PC-9 (cell line): ENCODE data around the gene SOX4. TPM values are rescaled to one million over a fixed set of nuclear protein-coding genes. Genes with fewer than 3 reads are reported as not detected.
A peak's percentile ranks its signal among the peaks of the same experiment; 100 is the strongest.

Source experiments
- BruUV-seq: library from RNA; stranded (reverse); fragments of 400-500 nt; replicated peaks from 2 replicates; lab custom pipeline; 2021; lab: Mats Ljungman, UMichigan
- CTCF ChIA-PET: fragments of 300-600 bp; sonication (Branson Sonifier 250); formaldehyde crosslinking; loops from one replicate; lab custom pipeline; 2022; ENCODE audit warnings: antibody characterized with exemption; lab: Charles Lee
- POLR2A ChIA-PET: fragments of 300-600 bp; sonication (Branson Sonifier 250); formaldehyde crosslinking; loops from one replicate; lab custom pipeline; 2022; ENCODE audit warnings: antibody characterized with exemption; ENCODE audit not compliant: unreplicated experiment; lab: Charles Lee
- DNase-seq, 2 experiments: peaks; one replicate each; pipeline versions ENCODE4 v3.0.0 to v3.0.0-alpha.2; 2015 to 2022; ENCODE audit warnings: mixed read lengths in 1 of 2
- H2AFZ ChIP-seq: fragments of 200-600 bp; sonication (generic); 2 replicates; pipeline ENCODE4 v1.8.1; 2017; ENCODE audit warnings: antibody characterized with exemption
- H3F3A ChIP-seq: fragments of 200-600 bp; sonication (generic); 2 replicates; pipeline ENCODE4 v1.8.1; 2017; ENCODE audit warnings: antibody characterized with exemption, mild to moderate bottlenecking, low read depth; ENCODE audit not compliant: insufficient read depth
- H3K27ac ChIP-seq: fragments of 200-600 bp; sonication (generic); 2 replicates; pipeline ENCODE4 v1.6.1; 2016; ENCODE audit warnings: mixed run types
- H3K27me3 ChIP-seq: fragments of 200-600 bp; sonication (generic); 2 replicates; pipeline ENCODE4 v1.6.1; 2016; ENCODE audit warnings: low read depth, mixed run types; ENCODE audit not compliant: insufficient read depth
- H3K36me3 ChIP-seq: fragments of 200-600 bp; sonication (generic); 2 replicates; pipeline ENCODE4 v1.6.1; 2016; ENCODE audit warnings: low read depth, mixed run types
- H3K4me1 ChIP-seq: fragments of 200-600 bp; sonication (generic); replicated peaks from 2 replicates; pipeline ENCODE4 v1.6.1; 2016; ENCODE audit warnings: mixed run types; ENCODE audit not compliant: insufficient read depth
- H3K4me2 ChIP-seq: fragments of 200-600 bp; sonication (generic); 2 replicates; pipeline ENCODE4 v1.6.1; 2017; ENCODE audit warnings: mixed run types
- H3K4me3 ChIP-seq: fragments of 200-600 bp; sonication (generic); 2 replicates; pipeline ENCODE4 v1.6.1; 2016; ENCODE audit warnings: mixed run types
- H3K79me2 ChIP-seq: fragments of 200-600 bp; sonication (generic); 2 replicates; pipeline ENCODE4 v1.6.1; 2017; ENCODE audit warnings: low read depth, mixed run types
- H3K9me2 ChIP-seq: fragments of 200-600 bp; sonication (generic); 2 replicates; pipeline ENCODE4 v1.8.1; 2017; ENCODE audit warnings: mild to moderate bottlenecking; ENCODE audit not compliant: insufficient read depth
- H3K9me3 ChIP-seq: fragments of 200-600 bp; sonication (generic); 2 replicates; pipeline ENCODE4 v1.8.1; 2016; ENCODE audit warnings: low read depth; ENCODE audit not compliant: insufficient read depth
- H4K20me1 ChIP-seq: fragments of 200-600 bp; sonication (generic); 2 replicates; pipeline ENCODE4 v1.8.1; 2017; ENCODE audit not compliant: insufficient read depth
- EZH2 ChIP-seq: fragments of 200-600 bp; sonication (generic); IDR thresholded peaks from 2 replicates; pipeline ENCODE4 v1.8.0; 2017; ENCODE audit warnings: antibody characterized with exemption, low read depth
- intact Hi-C: fragments of 100-400 bp; cut with micrococcal nuclease; formaldehyde crosslinking; loops from one replicate; pipeline ENCODE4 v1.10.0; 2022; ENCODE audit not compliant: unreplicated experiment
- total RNA-seq: library from RNA; stranded (reverse); gene quantifications from 2 replicates; pipeline ENCODE4 v1.2.3, GENCODE V29; 2021
- TF ChIP-seq, protein P1 (sequence below): fragments of 200-600 bp; sonication (generic); conservative IDR thresholded peaks from 2 replicates; pipeline ENCODE4 v1.6.1; 2017; ENCODE audit warnings: mixed run types, antibody characterized with exemption, mild to moderate bottlenecking, moderate library complexity

SOX4 gene
- total RNA-seq, 1 experiment from 2014 or later = 32.8 TPM

DNA sequence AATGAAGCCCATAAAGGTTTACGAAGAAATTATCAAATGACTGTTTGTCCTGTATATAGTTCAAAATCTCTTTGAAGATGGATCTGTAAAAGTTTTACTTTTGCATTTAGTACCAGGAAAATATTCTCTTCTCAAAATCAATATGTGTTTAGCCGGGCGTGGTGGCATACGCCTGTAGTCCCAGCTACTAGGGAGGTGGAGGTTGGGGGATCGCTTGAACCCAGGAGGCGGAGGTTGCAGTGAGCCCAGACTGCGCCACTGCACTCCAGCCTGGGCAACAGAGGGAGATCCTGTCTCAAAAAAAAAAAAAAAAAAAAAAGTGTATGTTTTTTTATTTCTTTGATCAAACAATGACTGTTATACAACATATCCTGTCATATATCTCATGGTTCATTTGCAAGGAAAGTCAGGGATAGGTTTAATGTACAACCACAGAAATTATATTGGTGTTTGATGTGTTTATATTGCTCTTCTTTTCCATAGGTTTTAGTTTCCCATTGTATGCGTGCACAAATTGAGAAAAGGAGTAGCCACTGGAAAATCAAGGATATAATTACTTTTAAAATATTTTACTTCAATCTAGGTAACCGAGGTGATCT is 40.1 kb downstream of the SOX4 start:
- POLR2A ChIA-PET = no interaction called here
- Histone ChIP-seq H4K20me1 (no peaks in the 10 kb centered on the region), H3K27ac (no peak overlapping the region), H3K4me1 (peaks cover 13% of the 10 kb centered on the region; the same call in 1 of the 2 replicates), H3K4me2 (no peak overlapping the region), H3K27me3 (no peaks in the 10 kb centered on the region), H3K9me3 (no peaks in the 10 kb centered on the region), H3F3A (peaks cover 14% of the 10 kb centered on the region; the same call in 1 of the 2 replicates), H3K4me3 (no peak overlapping the region), H3K9me2 (no peaks in the 10 kb centered on the region), H3K79me2 (no peaks in the 10 kb centered on the region), H2AFZ (no peak overlapping the region), H3K36me3 (no peaks in the 10 kb centered on the region)
- no peak for DNase-seq
- intact Hi-C loops = no loop called here
- TF ChIP-seq, protein P1, sequence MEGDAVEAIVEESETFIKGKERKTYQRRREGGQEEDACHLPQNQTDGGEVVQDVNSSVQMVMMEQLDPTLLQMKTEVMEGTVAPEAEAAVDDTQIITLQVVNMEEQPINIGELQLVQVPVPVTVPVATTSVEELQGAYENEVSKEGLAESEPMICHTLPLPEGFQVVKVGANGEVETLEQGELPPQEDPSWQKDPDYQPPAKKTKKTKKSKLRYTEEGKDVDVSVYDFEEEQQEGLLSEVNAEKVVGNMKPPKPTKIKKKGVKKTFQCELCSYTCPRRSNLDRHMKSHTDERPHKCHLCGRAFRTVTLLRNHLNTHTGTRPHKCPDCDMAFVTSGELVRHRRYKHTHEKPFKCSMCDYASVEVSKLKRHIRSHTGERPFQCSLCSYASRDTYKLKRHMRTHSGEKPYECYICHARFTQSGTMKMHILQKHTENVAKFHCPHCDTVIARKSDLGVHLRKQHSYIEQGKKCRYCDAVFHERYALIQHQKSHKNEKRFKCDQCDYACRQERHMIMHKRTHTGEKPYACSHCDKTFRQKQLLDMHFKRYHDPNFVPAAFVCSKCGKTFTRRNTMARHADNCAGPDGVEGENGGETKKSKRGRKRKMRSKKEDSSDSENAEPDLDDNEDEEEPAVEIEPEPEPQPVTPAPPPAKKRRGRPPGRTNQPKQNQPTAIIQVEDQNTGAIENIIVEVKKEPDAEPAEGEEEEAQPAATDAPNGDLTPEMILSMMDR = no peak
- TF ChIP-seq EZH2 = no peak
- CTCF ChIA-PET = no interaction called here
- no TSS peak for BruUV-seq

DNA sequence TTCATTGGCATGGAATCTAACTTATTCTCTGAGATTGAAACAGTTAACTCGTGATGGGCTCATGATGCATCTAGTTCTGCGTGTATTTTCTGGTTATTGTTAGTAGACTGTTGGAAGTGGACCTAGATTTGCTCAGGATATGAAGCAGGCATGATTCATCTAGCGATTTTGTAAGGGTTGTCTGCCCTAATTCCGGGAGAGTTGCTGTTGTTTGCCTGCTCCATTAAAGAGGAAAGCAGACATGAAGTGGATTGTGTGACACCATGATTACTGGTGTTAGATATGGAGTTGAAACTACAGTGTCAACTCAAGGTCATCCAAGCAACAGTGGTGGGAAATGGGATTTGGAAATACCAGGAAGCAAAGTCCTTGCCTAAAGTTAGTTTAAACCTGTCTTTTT is 41.0 kb downstream of the SOX4 start:
- Histone ChIP-seq H2AFZ (no peak overlapping the region), H3K9me2 (no peaks in the 10 kb centered on the region), H3K9me3 (no peaks in the 10 kb centered on the region; the same call in 1 of the 2 replicates), H3K4me1 (peaks cover 13% of the 10 kb centered on the region; the same call in 1 of the 2 replicates), H3K79me2 (no peaks in the 10 kb centered on the region), H3K4me3 (no peak overlapping the region), H4K20me1 (no peaks in the 10 kb centered on the region), H3K36me3 (no peaks in the 10 kb centered on the region), H3K27me3 (no peaks in the 10 kb centered on the region), H3K27ac (peak overlapping the region; percentile 24), H3K4me2 (no peak overlapping the region), H3F3A (peaks cover 20% of the 10 kb centered on the region; the same call in 1 of the 2 replicates)
- ChIA-PET CTCF (interaction anchor here (0.6 kb wide), 1 partner anchor 29 kb away, joined by 12 read pairs; no protein-coding TSS in a partner anchor), POLR2A (no interaction called here)
- intact Hi-C loops = no loop called here
- BruUV-seq = no TSS peak
- no peak for TF ChIP-seq EZH2
- TF ChIP-seq, protein P1 = no peak
- peak in 1 of 2 experiments; percentile 62 for DNase-seq

GRCh38 chr6:21636876-21637275 is 43.3 kb downstream of the SOX4 start:
- H3F3A ChIP-seq = peaks cover 20% of the 10 kb centered on the region; the same call in 1 of the 2 replicates
- no peaks in the 10 kb centered on the region for H3K79me2 ChIP-seq
- no peak overlapping the region for H3K4me3 ChIP-seq
- BruUV-seq = no TSS peak
- ChIA-PET CTCF (no interaction called here), POLR2A (no interaction called here)
- H3K9me2 ChIP-seq = no peaks in the 10 kb centered on the region
- no peak for DNase-seq
- no peaks in the 10 kb centered on the region for H3K36me3 ChIP-seq
- TF ChIP-seq EZH2 = no peak
- TF ChIP-seq, protein P1 = no peak
- peaks cover 13% of the 10 kb centered on the region; the same call in 1 of the 2 replicates for H3K4me1 ChIP-seq
- no peak overlapping the region for H2AFZ ChIP-seq
- H3K9me3 ChIP-seq = no peaks in the 10 kb centered on the region; the same call in 1 of the 2 replicates
- no peaks in the 10 kb centered on the region for H4K20me1 ChIP-seq
- H3K27me3 ChIP-seq = no peaks in the 10 kb centered on the region
- intact Hi-C loops = no loop called here
- no peak overlapping the region for H3K4me2 ChIP-seq
- no peak overlapping the region for H3K27ac ChIP-seq
